NCI-H128 (cell line): ENCODE results near the gene NUB1.
"Not testable (repeated sequence)": the region's sequence is repeated elsewhere in the genome, so short reads cannot be mapped to it uniquely, and the experiment has no call there.

Experiments used
- DNase-seq: peaks from one replicate; lab custom pipeline; 2025; ENCODE audit not compliant: unreplicated experiment; lab: John Stamatoyannopoulos, UW

NUB1 gene

DNA sequence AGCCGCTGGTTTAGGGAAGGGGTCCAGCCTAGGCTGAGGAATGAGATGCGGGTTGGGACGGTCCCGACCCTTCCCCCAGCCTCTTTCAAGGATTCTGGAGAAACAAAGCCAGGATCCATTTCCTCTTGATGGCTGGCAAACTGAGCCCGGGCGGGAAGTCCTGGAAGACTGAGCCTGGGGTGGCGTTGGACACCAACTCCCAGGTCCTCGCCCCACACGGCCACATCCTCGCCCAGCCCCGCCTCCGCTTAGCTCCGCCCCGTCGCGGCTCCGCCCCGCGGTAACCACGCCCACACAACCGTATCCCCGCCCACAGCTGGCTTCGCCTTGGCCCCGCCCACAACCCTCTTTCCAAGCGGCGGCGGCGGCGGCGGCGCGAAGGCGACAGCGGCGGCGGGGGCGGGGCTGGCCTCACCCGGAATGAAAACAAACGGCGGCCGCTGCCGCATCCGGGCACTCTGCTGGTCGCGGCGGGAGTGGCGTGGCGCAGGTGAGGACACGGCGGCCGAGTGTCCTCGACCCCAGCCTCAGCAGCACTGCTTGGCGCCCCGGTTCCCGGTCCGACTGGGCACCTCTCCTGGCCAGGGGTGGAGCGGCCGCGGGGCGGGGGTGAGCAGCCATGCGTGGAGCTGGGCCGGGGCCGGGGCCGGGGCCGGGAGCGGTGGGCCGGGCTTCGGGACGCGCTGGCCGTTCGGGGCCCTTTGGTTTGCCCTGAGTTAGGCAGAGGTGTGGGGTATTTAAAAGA lies at the start of gene NUB1:
Gene NUB1 (plus strand): TSS at position 456 of the 745 bp plus-strand sequence. CDS start 3,538 bp downstream, outside the sequence.
- peak; percentile 70 for DNase-seq

DNA sequence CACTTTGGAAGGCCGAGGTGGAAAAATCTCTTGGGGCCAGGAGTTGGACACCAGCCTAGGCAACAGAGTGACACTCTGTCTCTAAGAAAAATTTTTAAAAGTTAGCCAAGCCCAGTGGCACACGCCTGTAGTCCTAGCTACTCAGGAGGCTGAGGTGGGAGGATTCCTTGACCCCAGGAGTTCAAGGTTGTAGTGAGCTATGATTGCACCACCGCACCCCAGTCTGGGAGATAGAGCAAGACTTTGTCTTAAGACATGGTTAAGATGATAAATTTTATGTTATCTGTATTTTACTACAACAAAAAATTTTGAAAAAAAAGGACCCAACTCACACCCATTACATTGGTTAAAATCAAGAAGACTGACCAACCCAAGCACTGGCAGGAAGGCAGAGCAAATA lies 48.8 kb upstream of the NUB1 start:
- no peak for DNase-seq

DNA sequence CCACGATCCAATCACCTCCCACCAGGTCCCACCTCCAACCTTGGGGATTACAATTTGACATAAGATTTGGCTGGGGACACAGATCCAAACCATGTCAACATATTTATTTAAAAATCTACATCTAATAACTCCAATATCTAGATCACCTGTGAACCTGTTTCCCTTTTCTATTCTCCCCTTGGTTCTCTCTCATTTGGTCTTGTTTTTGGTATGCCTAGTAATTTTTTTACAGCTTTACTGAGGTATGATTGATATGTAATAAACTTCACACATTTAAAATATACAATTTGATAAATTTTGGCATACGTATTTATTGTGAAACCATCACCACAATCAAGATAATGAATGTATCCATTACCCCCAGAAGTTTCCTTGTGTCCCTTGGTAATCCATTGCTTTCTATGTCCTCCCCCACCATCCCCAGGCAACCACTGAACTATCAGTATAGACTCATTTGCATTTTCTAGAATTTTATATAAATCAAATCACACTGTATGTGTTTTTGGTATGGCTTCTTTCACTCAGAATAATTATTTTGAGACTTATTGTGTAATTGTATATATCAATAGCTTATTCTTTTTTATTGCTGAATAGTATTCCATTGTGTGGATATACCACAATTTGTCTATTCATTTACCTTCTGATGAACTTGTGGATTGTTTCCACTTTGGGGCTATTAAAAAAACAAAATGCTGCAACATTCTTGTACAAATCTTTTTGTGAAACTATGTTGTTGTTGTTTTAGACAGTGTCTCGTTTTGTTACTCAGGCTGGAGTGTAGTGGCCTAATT lies 45.2 kb upstream of the NUB1 start:
- DNase-seq: no peak

- no peak for DNase-seq
Measured at GRCh38 chr7:151298765-151299164, 42.8 kb upstream of the NUB1 start.

GRCh38 chr7:151299530-151299929 lies 42.1 kb upstream of the NUB1 start:
- DNase-seq: no peak

- no peak for DNase-seq
Measured at GRCh38 chr7:151299940-151300645, 41.5 kb upstream of the NUB1 start.

GRCh38 chr7:151301471-151302462 lies 39.8 kb upstream of the NUB1 start:
- no peak for DNase-seq

DNA sequence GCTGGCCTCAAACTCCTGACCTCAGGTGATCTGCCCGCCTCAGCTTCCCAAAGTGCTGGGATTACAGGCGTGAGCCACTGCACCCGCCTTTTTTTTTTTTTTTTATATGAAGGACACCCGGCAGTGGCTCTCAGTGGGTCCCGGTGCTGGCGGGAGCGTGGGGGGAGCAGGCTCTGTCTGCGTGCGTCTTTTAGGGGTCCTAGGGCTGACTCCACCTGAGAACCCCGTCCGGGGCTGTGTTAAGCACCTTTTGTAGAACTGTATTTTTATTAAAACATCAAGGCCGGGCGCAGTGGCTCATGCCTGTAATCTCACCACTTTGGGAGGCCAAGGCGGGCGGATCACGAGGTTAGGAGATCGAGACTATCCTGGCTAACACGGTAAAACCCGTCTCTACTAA lies 37.4 kb upstream of the NUB1 start:
- not testable (repeated sequence) for DNase-seq

DNA sequence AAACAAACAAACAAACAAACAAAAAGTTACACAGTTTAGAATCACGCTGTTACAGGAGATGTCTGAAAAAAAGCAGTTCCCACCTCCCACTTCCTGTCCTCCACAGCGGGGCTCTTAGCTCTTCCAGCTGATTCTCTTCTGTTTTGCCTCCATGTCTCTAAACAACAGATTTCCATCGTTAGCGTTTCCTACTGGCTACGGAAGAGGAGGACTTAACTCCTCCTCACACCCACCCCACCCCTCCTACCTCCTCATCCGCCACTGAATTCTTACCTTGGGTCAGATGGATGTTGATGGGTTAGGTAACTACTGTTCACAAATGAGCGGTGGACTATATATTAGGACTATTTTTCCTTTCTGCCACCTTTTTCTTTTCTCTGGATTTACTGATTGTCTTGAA lies 36.8 kb upstream of the NUB1 start:
- DNase-seq: no peak

DNA sequence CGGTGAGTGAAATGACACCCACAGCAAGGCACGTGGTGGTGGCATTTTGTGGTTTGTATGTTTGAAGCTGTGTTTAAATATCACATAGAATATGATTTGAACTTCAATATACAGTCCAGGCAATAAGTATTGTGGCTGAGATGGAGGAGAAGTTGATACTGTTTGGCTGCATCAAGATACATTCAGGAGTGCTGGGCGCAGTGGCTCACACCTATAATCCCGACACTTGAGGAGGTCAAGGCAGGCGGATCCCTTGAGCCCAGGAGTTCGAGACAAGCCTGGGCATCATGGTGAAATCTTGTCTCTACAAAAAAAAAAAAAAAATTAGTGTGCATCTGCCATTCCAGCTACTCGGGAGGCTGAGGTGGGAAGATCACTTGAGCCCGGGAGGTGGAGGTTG lies 35.2 kb upstream of the NUB1 start:
- no peak for DNase-seq

GRCh38 chr7:151306860-151307259 lies 34.8 kb upstream of the NUB1 start:
- no peak for DNase-seq

GRCh38 chr7:151307536-151307935 lies 34.1 kb upstream of the NUB1 start:
- no peak for DNase-seq

DNA sequence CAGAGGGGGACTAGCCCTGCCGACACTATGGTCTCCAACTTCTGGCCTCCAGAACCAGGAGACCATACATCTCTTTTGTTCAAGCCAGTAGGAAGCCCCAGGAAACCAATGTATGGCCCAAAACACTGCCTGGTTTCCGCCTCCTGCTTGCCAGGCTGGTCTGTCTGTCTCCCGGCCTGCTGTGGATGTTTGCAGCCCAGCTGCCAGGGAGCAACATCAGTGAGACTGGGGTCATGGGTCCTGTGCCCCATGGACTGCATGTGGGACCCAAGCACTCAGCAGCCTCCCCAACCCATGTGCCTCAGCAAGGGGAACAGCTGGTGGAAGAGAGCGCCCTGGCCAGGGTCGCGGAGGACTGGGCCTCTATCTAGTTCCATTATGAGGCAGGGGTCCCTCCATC lies 33.4 kb upstream of the NUB1 start:
- DNase-seq: no peak

- DNase-seq: no peak
Measured at GRCh38 chr7:151308791-151309190, 32.8 kb upstream of the NUB1 start.

- DNase-seq: no peak
Measured at GRCh38 chr7:151309311-151309710, 32.3 kb upstream of the NUB1 start.

DNA sequence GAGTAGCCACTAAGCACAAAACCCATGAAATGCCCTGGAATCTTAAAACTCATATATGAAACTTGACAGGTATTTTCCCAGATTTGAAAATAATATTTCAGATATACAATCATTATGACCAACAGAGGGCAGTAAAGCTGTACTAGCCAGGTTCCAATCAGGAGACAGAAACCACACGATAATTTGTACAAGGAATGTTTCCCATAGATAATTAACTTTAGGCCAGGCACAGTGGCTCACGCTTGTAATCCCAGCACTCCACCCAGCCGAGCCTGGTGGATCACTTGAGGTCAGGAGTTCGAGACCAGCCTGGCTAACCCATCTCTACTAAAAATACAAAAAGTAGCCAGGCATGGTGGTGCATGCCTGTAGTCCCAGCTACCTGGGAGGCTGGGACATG lies 31.0 kb upstream of the NUB1 start:
- no peak for DNase-seq

- no peak for DNase-seq
Measured at GRCh38 chr7:151311294-151311864, 30.2 kb upstream of the NUB1 start.

DNA sequence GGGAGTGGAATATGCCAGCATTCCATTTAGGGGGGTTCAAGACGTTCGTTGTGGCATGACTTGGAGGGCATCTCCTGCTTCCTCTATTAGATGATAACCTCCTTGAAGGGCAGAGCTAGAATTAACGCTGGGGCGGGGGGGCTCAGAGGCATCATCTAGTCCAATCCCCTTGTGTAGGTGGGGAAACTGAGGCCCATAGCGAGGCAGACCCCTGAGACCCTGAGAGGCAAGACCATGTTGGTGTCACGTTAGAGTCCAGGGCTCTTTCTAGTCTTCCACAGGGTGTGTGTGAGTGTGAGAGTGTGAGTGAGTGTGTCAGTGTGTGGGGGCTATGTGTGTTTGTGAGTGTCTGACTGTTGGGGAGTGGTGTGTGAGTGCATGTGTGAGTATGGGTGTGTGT lies 29.3 kb upstream of the NUB1 start:
- DNase-seq: no peak

DNA sequence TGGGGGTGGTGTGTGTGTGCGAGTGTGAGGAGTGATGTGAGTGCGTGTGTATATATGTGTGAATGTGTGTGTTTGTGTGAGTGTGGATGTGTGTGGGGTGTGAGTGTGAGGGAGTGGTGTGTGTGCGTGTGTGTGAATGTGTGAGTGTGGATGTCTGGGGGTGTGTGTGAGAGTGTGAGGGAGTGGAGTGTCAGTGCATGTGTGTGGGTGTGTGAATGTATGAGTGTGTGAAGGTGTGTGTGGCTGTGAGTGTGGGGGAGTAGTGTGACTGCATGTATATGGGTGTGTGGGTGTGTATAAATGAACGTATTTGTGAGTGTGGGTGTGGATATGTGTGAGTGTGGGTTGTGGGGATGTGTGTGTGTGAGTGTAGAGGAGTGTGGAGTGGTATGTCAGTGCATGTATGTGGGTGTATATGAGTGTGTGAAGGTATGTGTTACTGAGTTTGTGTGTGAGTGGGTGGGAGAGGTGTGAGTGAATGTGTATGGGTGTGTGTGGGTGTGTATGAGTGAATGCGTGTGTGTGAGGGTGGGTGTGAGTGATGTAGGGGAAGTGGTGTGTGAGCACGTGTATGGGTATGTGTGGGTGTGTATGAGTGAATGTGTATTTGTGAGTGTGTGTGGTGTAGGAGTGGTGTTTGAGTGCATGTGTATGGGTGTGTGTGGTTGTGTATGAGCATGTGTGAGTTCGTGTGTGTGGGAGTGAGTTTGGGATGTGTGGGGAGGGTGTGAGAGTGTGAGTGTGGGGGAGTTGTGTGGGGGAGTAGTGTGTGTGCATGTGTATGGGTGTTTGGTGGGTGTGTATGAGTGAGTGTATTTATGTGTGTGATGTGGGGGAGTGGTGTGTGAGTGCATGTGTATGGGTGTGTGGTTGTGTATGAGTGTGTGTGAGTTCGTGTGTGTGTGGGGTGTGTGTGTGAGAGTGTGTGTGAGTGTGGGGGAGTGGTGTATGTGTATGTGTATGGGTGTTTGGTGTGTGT lies 28.5 kb upstream of the NUB1 start:
- no peak for DNase-seq
